ENCODE data around the gene MYCL.

DNA sequence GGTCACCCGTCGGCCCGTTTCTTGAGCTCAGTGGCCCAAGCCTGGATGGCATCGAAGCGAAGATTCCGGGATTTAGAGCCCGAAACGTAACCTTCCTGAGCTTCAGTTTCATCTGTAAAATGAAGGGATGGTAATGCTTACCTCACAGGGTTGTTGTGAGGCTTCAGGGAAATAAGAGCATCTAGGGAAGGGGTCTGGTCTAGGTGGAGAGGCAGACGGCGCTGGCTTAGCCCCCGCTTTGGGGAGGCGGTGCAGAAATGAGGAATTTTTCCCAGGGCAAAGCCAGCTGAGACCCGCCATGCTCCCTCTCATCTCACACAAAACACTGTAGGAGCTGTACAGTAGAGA lies 717 bp upstream of the MYCL start:
- TF ChIP-seq ZNF565 (CRISPR knock-in tag; conservative IDR thresholded peaks at IDR 0.05; ENCODE audit: low read depth): no peak
- TF ChIP-seq ZNF8 (CRISPR knock-in tag; IDR thresholded peaks at IDR 0.05): no peak
- no peak for TF ChIP-seq ARNTL (CRISPR knock-in tag; IDR thresholded peaks at IDR 0.05; ENCODE audit: borderline replicate concordance, low read depth)
- no peak for TF ChIP-seq ZFP3 (CRISPR knock-in tag; IDR thresholded peaks at IDR 0.05)
- TF ChIP-seq RARB (CRISPR knock-in tag; IDR thresholded peaks at IDR 0.05): no peak
- TF ChIP-seq BACH2 (CRISPR knock-in tag; IDR thresholded peaks at IDR 0.05; ENCODE audit: borderline replicate concordance): no peak
- TF ChIP-seq CSDC2 (CRISPR knock-in tag; IDR thresholded peaks at IDR 0.05): no peak
- no peak for TF ChIP-seq ZFP30 (CRISPR knock-in tag; IDR thresholded peaks at IDR 0.05)
- no peak for TF ChIP-seq TSHZ2 (CRISPR knock-in tag; IDR thresholded peaks at IDR 0.05)
- TF ChIP-seq GLIS3 (CRISPR knock-in tag; IDR thresholded peaks at IDR 0.05): no peak

All from SK-N-SH treated with all-trans-retinoic acid at 6 μM for 48 hours (cell line).